Endothelial cell of umbilical vein (primary cell): Measurements from ENCODE around the gene SHMT1. TPM values are rescaled to one million over a fixed set of nuclear protein-coding genes. Genes with fewer than 3 reads are reported as not detected.
"Not testable (repeated sequence)": the region's sequence is repeated elsewhere in the genome, so short reads cannot be mapped to it uniquely, and the experiment has no call there.

Experiments used
- Bru-seq: library from RNA; stranded (reverse); fragments of 400-500 nt; gene quantifications from one replicate; lab custom pipeline; 2021; lab: Mats Ljungman, UMichigan
- BruChase-seq, 2 experiments: library from RNA; stranded (reverse); fragments of 400-500 nt; gene quantifications; one replicate each; lab custom pipeline; 2021; lab: Mats Ljungman, UMichigan
- BruUV-seq: library from RNA; stranded (reverse); fragments of 400-500 nt; replicated peaks from 2 replicates; lab custom pipeline; 2021; lab: Mats Ljungman, UMichigan
- CTCF ChIA-PET: fragments of 300-600, 350-600 bp; sonication (Branson Sonifier 250); formaldehyde crosslinking; loops from one replicate; lab custom pipeline; 2021; ENCODE audit warnings: antibody characterized with exemption, inconsistent platforms; lab: Charles Lee
- POLR2A ChIA-PET: fragments of 300-600, 350-600 bp; sonication (Branson Sonifier 250); formaldehyde crosslinking; loops from one replicate; lab custom pipeline; 2021; ENCODE audit warnings: antibody characterized with exemption, inconsistent platforms; lab: Charles Lee
- DNase-seq: peaks from one replicate; pipeline ENCODE4 v3.0.0-alpha.2; 2011; ENCODE audit warnings: low read depth, low spot score
- FAIRE-seq: peaks from 2 replicates; lab custom pipeline; 2011; peaks lifted over from hg19 to GRCh38; lab: Jason Lieb, UNC
- H2AFZ ChIP-seq: 2 replicates; pipeline ENCODE4 v1.6.0; 2012; ENCODE audit warnings: low read depth, low read length, control low read depth, inconsistent platforms
- H3K27ac ChIP-seq: 2 replicates; pipeline ENCODE4 v1.5.1; 2011; ENCODE audit warnings: low read depth, mild to moderate bottlenecking, control low read depth, low read length, moderate library complexity; ENCODE audit not compliant: insufficient read depth
- H3K27me3 ChIP-seq, 2 experiments: 2 replicates each; pipeline versions ENCODE4 v1.6.0 to v1.6.1; 2011; ENCODE audit warnings: low read length in 2 of 2, mixed read lengths in 1 of 2; ENCODE audit not compliant: control insufficient read depth in 2 of 2, insufficient read depth in 2 of 2
- H3K36me3 ChIP-seq, 2 experiments: 2 replicates in 1 of 2; 3 replicates in 1 of 2; pipeline ENCODE4 v1.5.1; 2011; ENCODE audit warnings: low read length in 2 of 2, mild to moderate bottlenecking in 1 of 2, moderate library complexity in 1 of 2; ENCODE audit not compliant: control insufficient read depth in 2 of 2, insufficient read depth in 2 of 2; ENCODE audit errors: extremely low read depth in 1 of 2
- H3K4me1 ChIP-seq: 3 replicates; pipeline ENCODE4 v1.5.1; 2011; ENCODE audit warnings: mild to moderate bottlenecking, low read length; ENCODE audit not compliant: control insufficient read depth, insufficient read depth; ENCODE audit errors: extremely low read depth
- H3K4me2 ChIP-seq: 2 replicates; pipeline ENCODE4 v1.6.1; 2011; ENCODE audit warnings: low read length, control low read depth, mixed read lengths; ENCODE audit not compliant: insufficient read depth
- H3K4me3 ChIP-seq, 3 experiments: fragments of 200-600 bp in 1 of 3; sonication (generic), shearing (Covaris generic) in 1 of 3; replicated peaks in 1 of 3; 2 replicates each; pipeline ENCODE4 v1.5.1; 2011 to 2016; ENCODE audit warnings: control low read depth in 3 of 3, low read length in 3 of 3, mild to moderate bottlenecking in 2 of 3, inconsistent platforms in 1 of 3, low read depth in 1 of 3, moderate library complexity in 1 of 3; ENCODE audit not compliant: insufficient read depth in 1 of 3
- H3K79me2 ChIP-seq: 2 replicates; pipeline ENCODE4 v1.6.0; 2012; ENCODE audit warnings: low read length, inconsistent platforms; ENCODE audit not compliant: control insufficient read depth, insufficient read depth
- H3K9ac ChIP-seq: replicated peaks from 2 replicates; pipeline ENCODE3; 2011; ENCODE audit warnings: low read length, control low read depth; ENCODE audit not compliant: insufficient read depth; ENCODE audit errors: extremely low read depth
- H3K9me1 ChIP-seq: replicated peaks from 3 replicates; pipeline ENCODE4 v1.6.0; 2011; ENCODE audit warnings: mild to moderate bottlenecking, low read length; ENCODE audit not compliant: control insufficient read depth, insufficient read depth; ENCODE audit errors: extremely low read depth
- H3K9me3 ChIP-seq: replicated peaks from 2 replicates; pipeline ENCODE4 v1.5.1; 2012; ENCODE audit warnings: low read length, inconsistent platforms; ENCODE audit not compliant: control insufficient read depth, insufficient read depth
- H4K20me1 ChIP-seq: replicated peaks from 2 replicates; pipeline ENCODE3; 2011; ENCODE audit warnings: mild to moderate bottlenecking, low read length; ENCODE audit not compliant: control insufficient read depth, insufficient read depth; ENCODE audit errors: extremely low read depth
- CTCF ChIP-seq, 2 donors: IDR thresholded peaks; 1 replicate in 1 of 2; 2 replicates in 1 of 2; pipeline ENCODE4 v1.5.1; 2011; ENCODE audit warnings: low read length in 2 of 2, mild to moderate bottlenecking in 2 of 2, moderate library complexity in 2 of 2, control low read depth in 1 of 2, inconsistent platforms in 1 of 2, low read depth in 1 of 2; ENCODE audit not compliant: insufficient read depth in 1 of 2; ENCODE audit errors: extremely low read depth in 1 of 2
- EZH2 ChIP-seq: IDR thresholded peaks from 2 replicates; pipeline ENCODE4 v1.6.1; 2012; ENCODE audit warnings: borderline replicate concordance, low read depth, mild to moderate bottlenecking, moderate library complexity, low read length, inconsistent platforms; ENCODE audit not compliant: severe bottlenecking
- FOS ChIP-seq: IDR thresholded peaks from 2 replicates; pipeline ENCODE4 v1.6.1; 2011; ENCODE audit warnings: mild to moderate bottlenecking, low read length, moderate library complexity, borderline replicate concordance; ENCODE audit not compliant: insufficient read depth
- GATA2 ChIP-seq: IDR thresholded peaks from 2 replicates; pipeline ENCODE4 v1.7.0; 2011; ENCODE audit warnings: low read depth, mild to moderate bottlenecking, moderate library complexity, mixed read lengths, low read length; ENCODE audit not compliant: insufficient read length, insufficient read depth
- JUN ChIP-seq: IDR thresholded peaks from 2 replicates; pipeline ENCODE4 v1.6.1; 2011; ENCODE audit warnings: borderline replicate concordance, low read depth; ENCODE audit not compliant: insufficient read length, insufficient read depth
- MAX ChIP-seq: IDR thresholded peaks from 2 replicates; pipeline ENCODE4 v1.6.1; 2011; ENCODE audit not compliant: insufficient read depth, insufficient read length
- MYC ChIP-seq: IDR thresholded peaks from one replicate; pipeline ENCODE4 v1.6.1; 2011; ENCODE audit warnings: mild to moderate bottlenecking, low read depth, low read length
- POLR2A ChIP-seq: IDR thresholded peaks from 2 replicates; pipeline ENCODE4 v1.6.1; 2012; ENCODE audit warnings: low read depth, mild to moderate bottlenecking, control low read depth, low read length
- POLR2AphosphoS5 ChIP-seq: IDR thresholded peaks from 2 replicates; pipeline ENCODE4 v1.6.1; 2012; ENCODE audit warnings: low read depth, mild to moderate bottlenecking, control low read depth, low read length, moderate library complexity; ENCODE audit not compliant: insufficient read depth
- dilution Hi-C: fragments of 300-500 bp; cut with MboI; formaldehyde crosslinking; loops from one replicate; pipeline ENCODE4 v1.15.0; 2019; ENCODE audit warnings: low sequenced_read_pairs; ENCODE audit not compliant: extremely low pct_ligation_motif_present
- intact Hi-C: fragments of 100-400 bp; cut with micrococcal nuclease; formaldehyde crosslinking; loops from one replicate; pipeline ENCODE4 v1.10.0; 2022
- long read RNA-seq: library from polyadenylated mRNA; stranded (forward); transcript quantifications from one replicate; pipeline ENCODE4 v2.0.0, GENCODE V29; 2021
- polyA minus RNA-seq, 3 experiments: library from RNA; depleted of rRNA, polyadenylated mRNA; stranded (reverse); fragments of >200 nt; gene quantifications; 1 replicate in 1 of 3; 2 replicates in 2 of 3; pipeline ENCODE4 v1.2.3, GENCODE V29; 2011
- polyA plus RNA-seq, 4 experiments: library from polyadenylated mRNA; depleted of rRNA in 3 of 4; stranded (reverse) in 3 of 4; unstranded in 1 of 4; fragments of >200 nt; gene quantifications; 2 replicates each; pipeline versions ENCODE4 v1.2.1 to v1.2.3, GENCODE V29; 2011 to 2012; ENCODE audit warnings: missing spikeins in 1 of 4
- total RNA-seq: library from RNA; stranded (reverse); gene quantifications from 2 replicates; pipeline ENCODE4 v1.2.3, GENCODE V29; 2021

SHMT1 gene
- total RNA-seq (27.2 and 27.6 TPM in 2 replicates), polyA plus RNA-seq (14.2 and 18.9 TPM in 2 replicates), polyA minus RNA-seq (17.7 and 21.1 TPM in 2 replicates), Bru-seq, nascent RNA (percentile 51 among the genes with signal in this experiment), BruChase-seq, experiment 1, labeled RNA remaining after a 6-hour chase (percentile 58 among the genes with signal in this experiment), BruChase-seq, experiment 2, labeled RNA remaining after a 2-hour chase (percentile 55 among the genes with signal in this experiment)
- polyA plus RNA-seq (2011; cell fraction: cytosol; rRNA removed) = 17.7 and 18.2 TPM in 2 replicates
- polyA plus RNA-seq (2011; cell fraction: nucleus; rRNA removed) = 23.8 and 24.6 TPM in 2 replicates
- polyA plus RNA-seq (2012) = 19.2 and 20.4 TPM in 2 replicates
- polyA minus RNA-seq (2011; cell fraction: cytosol; rRNA and poly(A)+ RNA removed) = 29.9 TPM
- 11.0 and 15.8 TPM in 2 replicates for polyA minus RNA-seq (2011; cell fraction: nucleus; rRNA and poly(A)+ RNA removed)
- long read RNA-seq, transcript SHMT1-201 (12 exons, 2,464 nt) = major isoform, 45 of 108 reads
- long read RNA-seq, transcript SHMT1-203 (11 exons, 1,656 nt) = minor isoform, 33 of 108 reads
- long read RNA-seq, partial matches to known transcripts = 4 of 108 reads
- long read RNA-seq, other reads (novel, unspliced or antisense) = 26 of 108 reads

GRCh38 chr17:18363101-18364049 lies at the start of gene SHMT1:
Gene SHMT1 (minus strand): TSS chr17:18363550. CDS start chr17:18355981, 7,569 bp downstream.
- ChIA-PET CTCF (no interaction called here), POLR2A (no interaction called here)
- Histone ChIP-seq H3K9me1 (no peaks in the 10 kb centered on the region), H3K27me3 (no peaks in the 10 kb centered on the region), H3K4me3 (peak within 1 kb of the TSS; percentile 57 to 62 (median 59)), H3K79me2 (peaks cover 8% of the 10 kb centered on the region), H3K4me1 (peaks cover 6% of the 10 kb centered on the region), H2AFZ (peak within 1 kb of the TSS; percentile 100), H3K4me2 (peak within 1 kb of the TSS; percentile 88), H4K20me1 (no peaks in the 10 kb centered on the region), H3K36me3 (no peaks in the 10 kb centered on the region), H3K27ac (no peak within 1 kb of the TSS), H3K9me3 (no peaks in the 10 kb centered on the region), H3K9ac (peak within 1 kb of the TSS; percentile 51)
- DNase-seq (peak; percentile 90), FAIRE-seq (peak; percentile 86)
- TF ChIP-seq EZH2 (no peak), MYC (no peak), CTCF (IDR thresholded peaks at IDR 0.05; ENCODE audit: extremely low read depth in 1 of 2, insufficient read depth in 1 of 2, low read depth in 1 of 2, low read length in 2 of 2) (no peak), JUN (no peak), FOS (no peak), POLR2A (peak; percentile 70), POLR2AphosphoS5 (peak; percentile 78), MAX (peak; percentile 70), GATA2 (no peak)
- no TSS peak for BruUV-seq
- dilution Hi-C loops (no loop called here), intact Hi-C loops (loop anchor here (1.0 kb wide), 1 partner anchor 49 kb away; the partner anchor contains the start of gene TOP3A)

- intact Hi-C loops, H3K4me3 ChIP-seq, H3K9ac ChIP-seq, H3K27me3 ChIP-seq, H3K4me2 ChIP-seq, H3K9me3 ChIP-seq, H4K20me1 ChIP-seq, dilution Hi-C loops, H3K27ac ChIP-seq, H3K9me1 ChIP-seq, H2AFZ ChIP-seq, H3K4me1 ChIP-seq, BruUV-seq, DNase-seq, H3K36me3 ChIP-seq, POLR2A ChIA-PET, FAIRE-seq, H3K79me2 ChIP-seq, CTCF ChIA-PET: not testable (repeated sequence)
These were observed 48.7 kb upstream of the SHMT1 start for GRCh38 chr17:18412001-18412538.
